Measurements from ENCODE around the gene UBQLN4.

Gene UBQLN4

DNA sequence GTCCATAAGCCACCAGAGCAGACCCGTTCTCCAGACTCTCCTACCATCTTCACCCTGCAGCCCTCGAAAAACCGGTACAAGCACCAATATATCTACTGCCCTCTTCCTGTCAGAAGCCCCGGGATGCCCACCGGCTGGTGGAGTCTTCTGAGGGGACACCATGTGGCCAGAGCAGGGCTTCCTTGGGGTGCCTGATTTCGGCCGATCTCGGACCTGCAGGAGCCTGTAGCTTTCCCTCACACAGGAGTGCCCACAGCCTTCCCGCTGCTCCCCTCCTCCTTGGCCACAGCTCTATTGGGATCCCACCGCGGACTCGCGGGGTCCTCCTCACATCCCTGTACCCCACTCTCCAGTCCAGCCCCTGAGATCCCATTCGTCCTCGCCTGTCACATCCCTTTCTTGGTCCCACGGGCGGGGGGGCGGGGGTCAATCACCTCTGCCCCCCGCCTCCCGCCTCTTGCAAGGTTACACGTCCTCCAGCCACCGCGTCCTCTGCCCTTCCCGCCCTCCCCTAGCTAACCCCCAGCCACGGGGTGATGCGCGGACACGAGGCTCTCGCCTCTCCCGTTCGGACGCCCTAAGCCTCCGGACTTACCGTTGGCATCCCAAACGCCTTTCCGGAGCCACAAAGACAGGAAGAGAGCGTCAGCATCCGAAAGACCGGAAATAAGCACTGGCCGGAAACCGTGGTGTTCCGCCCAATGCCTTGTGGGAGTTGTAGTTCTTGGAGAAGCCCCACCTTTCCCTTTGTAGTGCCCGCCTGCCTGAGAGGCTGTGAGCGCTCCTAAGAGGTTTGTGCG lies 33.1 kb downstream of the UBQLN4 start, which contains the start of gene SSR2:
Gene SSR2 (minus strand): TSS at position 659 of the 800 bp plus-strand sequence. CDS start 784 bp downstream, outside the sequence.
- no peak for FAIRE-seq
- peak; percentile 91 for DNase-seq (ENCODE audit: insufficient read length, low spot score)

DNA sequence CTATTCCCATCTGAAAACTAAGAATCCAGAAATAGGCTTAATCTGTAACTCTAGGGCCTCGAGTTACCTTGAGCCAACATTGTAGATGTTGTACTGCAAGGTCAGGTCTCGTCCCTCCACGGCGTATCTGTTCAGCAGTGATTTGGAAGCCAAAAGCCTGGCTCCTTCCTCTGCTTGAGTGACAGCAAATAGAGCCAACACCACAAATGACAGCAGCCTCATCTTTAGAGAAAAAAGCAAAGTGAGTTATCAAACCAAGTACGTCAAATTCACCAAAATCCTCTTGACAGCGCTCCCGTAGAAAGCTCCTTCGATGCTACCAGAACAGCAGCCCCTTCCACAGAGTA lies 33.7 kb downstream of the UBQLN4 start:
- no peak for DNase-seq (ENCODE audit: insufficient read length, low spot score)
- FAIRE-seq = no peak

DNA sequence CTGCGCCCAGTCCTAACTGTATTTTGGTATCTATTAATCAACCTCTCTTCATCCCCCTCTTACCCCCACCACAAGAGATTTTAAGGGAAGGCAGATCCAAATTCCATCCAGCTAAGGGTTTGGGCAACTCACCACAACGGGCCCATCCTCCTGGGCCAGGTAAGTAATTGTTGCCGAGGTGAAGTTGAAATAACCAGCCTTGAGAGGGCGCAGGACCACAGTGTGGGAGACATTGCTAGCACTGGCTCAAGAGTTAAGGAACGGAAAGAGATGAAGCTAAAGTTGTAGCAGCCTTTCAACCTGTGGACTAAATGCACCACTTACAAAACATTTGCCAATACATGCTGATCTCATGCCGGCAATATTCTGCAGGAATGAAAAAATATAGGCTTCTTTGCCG lies 38.8 kb downstream of the UBQLN4 start:
- no peak for FAIRE-seq

DNA sequence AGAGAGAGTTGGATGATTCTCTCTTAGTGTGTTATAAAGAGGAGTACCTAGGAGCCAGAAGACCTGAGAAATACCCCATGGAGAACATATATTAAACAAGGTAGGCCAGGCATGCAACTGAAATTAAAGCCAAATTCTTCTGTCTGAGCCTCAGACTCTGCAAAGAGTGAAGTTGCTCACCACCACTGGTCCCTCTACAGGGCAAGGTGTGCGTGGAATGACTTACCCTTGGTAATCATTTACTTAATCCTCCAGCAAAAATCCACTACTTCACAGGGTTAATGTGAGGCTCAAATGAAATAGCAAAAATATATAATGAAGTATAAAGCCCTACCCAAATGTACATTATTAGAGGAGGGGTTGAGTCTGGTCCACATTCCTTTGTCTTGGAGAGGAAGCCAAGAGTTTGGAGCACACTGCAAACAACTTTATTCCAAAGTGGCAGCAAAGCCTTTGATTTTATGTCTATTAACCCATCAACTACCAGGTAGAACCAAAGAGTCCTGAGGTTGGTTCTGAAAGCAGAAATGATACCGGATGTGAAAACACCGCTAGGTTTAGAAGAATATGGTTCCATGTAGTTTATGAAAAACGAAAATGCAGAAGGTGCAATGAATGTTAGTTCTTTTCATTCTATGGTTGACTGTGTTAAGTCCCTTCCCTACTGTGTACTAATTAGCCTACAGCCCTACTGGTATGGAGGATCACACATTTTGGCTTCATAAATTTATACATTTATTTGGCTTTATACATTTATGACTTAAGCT lies 41.4 kb downstream of the UBQLN4 start:
- no peak for DNase-seq (ENCODE audit: insufficient read length, low spot score)
- no peak for FAIRE-seq

More for the DNA sequence above, 38.8 kb downstream of the UBQLN4 start:
- no peak for DNase-seq (ENCODE audit: insufficient read length, low spot score)

DNA sequence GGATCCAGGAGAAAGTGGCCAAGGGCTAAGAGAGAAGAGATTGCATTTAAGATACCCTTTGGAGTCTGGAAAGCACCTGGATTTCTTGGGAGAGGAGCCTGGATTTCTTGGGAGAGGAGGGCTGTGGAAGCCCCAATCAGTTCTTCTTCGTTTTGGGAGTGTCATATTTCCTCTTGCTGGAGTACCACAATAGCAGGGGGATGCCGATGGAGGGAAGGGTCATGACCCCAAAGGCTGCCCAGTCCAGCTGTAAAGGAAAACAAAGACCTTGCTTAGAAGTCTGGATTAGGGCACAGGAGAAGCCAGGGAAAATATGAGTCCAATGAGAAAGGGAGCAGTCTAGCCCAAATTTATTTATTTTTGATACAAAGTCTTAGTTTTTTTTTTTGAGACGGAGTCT lies 44.2 kb downstream of the UBQLN4 start:
- FAIRE-seq = no peak
- no peak for DNase-seq (ENCODE audit: insufficient read length, low spot score)

DNA sequence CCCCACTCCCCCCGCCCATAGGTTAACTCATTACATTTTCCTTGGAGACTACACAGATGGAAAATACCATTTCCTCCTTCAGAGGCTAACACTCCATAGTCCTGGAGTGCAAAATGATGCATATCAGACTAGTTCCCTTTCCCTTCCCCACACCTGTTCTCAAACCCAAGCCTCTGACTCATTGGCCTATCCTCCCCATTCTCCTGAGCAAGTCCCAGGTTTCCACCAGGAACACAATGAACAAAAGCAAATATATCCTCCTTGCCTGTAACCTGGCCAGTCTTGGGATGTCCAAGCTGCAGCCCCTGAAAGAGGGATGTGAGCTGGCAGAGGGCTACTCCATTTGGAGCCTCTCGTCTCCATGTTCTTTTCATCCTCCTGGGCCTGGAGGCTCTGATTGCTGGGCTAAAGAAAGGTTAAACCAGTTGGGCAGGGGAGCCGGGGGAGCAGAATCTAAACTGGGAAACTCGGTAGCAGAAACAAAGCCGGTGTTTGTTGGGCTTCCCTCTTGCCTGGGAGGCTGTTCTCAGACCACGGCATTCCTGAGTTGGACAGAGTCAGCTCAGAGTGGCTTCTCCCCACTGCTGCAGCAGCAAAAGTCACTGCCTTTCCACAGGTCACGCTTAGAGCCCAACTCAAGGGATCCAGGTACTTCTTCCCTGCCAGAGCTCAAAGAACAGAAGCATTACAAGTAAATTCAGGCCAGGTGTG lies 46.8 kb downstream of the UBQLN4 start:
- DNase-seq (ENCODE audit: insufficient read length, low spot score) (no peak), FAIRE-seq (no peak)

DNA sequence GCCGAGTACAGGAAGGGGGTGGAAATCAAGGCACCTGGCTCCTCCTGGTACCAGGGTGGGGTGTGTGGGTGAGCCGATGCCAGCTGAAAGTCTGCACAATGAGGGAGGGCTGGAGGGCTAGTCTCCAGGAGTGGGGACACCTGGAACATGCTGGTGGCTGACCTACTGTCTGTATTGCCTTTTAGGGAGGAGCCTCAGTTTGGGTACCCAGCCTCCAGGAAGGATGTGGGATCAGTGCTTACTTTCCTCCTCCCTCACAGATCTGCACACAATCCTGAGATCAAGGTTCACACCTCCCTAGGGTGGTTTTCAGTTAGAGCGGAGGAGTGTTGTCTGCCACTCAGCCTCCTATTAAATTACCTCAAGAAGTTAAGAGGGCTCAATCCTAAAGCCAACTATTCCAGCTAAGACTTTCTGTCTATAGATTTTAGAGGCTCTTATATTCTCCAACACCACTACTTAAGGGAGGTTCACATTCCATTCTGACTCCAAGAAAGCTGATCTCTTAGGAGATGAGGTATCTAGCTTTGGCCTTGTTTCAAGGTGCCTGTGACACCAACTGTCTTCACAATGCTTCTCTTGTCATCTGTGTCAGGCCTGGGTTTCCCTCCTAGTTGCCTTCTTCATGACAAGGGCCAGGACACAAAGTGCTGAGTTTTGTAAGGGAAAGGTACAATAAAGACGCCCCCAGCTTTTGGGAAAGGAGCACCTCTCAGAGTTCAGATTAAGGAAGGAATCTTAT lies 48.6 kb downstream of the UBQLN4 start:
- no peak for FAIRE-seq
- no peak for DNase-seq (ENCODE audit: insufficient read length, low spot score)

DNA sequence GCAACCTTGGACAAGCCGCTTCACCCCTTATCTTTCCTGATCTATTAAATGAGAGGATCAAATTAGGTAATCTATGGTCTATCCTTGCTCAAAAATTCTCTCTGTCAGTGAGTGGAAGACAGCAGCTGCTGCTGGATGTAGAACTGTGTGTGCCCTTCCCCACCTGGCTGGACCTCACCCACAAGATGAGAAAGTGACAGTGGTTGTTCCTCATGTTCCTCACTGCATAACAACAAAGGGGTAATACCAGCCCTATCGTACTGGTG lies 49.7 kb downstream of the UBQLN4 start:
- FAIRE-seq = no peak
- no peak for DNase-seq (ENCODE audit: insufficient read length, low spot score)

DNA sequence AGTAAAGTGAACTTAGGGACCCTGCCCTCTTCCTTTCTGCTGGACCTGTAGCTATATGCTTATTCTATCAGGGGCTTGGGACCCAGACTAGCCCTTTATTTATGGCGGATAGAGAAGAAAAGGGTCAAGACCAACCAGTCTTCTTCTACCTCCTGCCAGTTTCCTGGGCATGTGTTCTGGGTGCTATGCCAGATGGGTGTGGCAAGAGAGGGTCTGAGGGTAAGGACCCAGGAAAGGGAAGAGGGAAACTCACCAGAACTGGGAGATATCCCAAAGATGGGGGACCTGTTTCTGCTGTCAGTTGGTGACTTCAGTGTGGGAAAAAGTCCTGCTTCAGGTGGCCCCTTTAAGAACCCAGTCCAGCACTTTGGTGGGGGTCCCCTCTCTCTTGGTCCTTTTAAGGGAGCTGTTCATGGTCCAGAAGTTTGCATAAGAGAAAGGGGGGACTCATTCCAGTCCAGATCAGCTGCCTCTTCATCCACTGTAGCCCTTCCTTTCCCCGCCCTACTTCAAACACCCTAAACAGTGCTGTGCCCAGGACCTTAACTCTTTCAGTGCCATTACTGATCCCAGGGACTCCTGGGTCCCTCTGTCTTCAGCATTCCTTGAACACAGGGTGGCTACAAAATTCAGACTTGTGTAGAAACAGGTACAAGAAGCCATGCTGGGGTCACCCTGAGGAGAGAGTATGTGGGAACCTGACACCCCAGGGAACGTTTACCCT lies 51.2 kb downstream of the UBQLN4 start:
- FAIRE-seq = no peak
- DNase-seq (ENCODE audit: insufficient read length, low spot score) = no peak

DNA sequence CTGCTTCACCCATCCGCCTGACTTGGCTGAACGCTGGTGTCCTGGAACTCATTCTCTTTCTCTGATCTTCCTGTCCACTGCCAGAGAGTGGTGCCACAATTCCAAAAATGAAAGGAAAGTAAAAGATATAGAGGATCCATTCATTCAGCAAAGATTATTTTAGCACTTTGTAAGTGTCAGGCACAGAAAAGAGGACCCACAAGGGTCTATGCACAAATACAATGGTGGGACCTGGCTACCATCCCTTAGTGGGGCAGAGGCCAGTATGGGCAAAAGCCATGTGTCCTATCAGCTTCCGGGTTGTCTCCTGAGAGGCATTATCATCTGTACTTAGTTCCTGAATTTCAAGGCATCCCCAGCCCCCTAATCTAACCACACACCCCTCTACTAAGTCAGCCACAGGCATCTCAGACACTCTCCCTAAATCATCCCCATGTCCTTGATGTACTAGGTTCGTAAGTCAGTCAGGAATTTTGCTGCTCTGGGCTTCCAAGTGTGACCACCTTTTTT lies 51.9 kb downstream of the UBQLN4 start:
- FAIRE-seq = no peak
- DNase-seq (ENCODE audit: insufficient read length, low spot score) = no peak

DNA sequence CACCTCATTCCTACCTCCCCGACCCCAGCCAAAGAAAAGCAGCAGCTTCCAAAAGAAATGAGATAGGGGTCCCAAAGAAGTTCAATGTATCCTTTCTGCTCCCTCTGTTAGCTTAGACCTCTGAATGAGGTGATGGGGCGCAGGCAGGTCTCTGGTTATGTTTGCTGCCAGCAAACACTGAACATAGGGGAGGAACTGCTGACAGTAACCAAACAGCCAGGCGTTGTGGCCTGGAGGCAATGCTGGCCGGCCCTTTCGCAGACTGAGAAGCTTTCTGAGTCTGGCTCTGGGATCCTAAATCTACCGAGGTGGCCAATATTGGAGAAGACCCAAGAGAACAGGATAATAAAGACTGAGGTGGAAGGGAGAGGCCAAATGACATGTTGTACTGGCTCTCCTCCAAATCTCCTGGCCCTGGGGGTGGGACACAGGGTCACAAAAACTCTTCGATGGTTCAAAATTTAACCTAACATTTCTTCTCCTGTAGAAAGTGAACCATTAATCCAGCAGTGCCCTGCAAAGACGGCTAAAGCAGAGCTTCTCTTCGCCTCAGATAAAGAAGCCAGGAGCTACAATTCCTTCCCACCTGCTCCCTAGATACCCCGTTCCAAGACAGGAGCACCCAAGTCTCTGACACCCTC lies 52.5 kb downstream of the UBQLN4 start:
- DNase-seq (ENCODE audit: insufficient read length, low spot score) = no peak
- FAIRE-seq = no peak

DNA sequence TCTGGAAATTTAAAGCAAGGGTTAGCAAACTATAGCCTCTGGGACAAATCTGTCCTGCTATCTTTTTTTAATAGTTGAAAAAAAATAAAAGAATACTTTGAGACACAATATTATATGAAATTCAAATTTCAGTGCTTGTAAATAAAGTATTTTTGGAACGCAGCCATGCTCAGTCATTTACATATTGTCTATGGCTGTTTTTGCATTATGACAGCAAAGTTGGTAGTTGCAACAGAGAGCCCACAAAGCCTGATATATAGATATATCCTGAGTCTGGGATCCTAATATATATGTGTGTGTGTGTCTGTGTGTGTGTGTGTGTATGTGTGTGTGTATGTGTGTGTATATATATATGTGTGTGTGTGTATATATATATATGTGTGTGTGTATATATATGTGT lies 53.6 kb downstream of the UBQLN4 start:
- DNase-seq (ENCODE audit: insufficient read length, low spot score) (no peak), FAIRE-seq (no peak)

DNA sequence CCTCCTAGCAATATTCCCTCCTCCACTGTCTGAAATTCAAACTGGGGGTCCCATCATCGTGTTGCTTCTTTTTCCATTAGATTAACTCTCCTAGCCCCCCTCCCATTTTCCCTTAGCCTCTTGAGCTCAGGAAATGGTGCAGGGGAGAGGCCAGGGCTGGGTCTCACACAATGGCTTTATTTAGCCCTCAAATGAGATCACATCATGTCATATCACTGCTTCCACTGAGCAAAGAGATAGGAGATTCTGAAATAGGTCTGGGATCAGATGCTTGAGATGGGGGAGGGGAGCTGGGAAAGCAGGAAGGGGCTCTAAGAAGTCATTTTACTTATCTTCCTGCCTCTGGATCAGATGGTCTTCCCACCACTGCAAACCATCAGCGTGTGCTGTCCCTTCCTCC lies 57.4 kb downstream of the UBQLN4 start:
- DNase-seq (ENCODE audit: insufficient read length, low spot score) = no peak
- FAIRE-seq = no peak

DNA sequence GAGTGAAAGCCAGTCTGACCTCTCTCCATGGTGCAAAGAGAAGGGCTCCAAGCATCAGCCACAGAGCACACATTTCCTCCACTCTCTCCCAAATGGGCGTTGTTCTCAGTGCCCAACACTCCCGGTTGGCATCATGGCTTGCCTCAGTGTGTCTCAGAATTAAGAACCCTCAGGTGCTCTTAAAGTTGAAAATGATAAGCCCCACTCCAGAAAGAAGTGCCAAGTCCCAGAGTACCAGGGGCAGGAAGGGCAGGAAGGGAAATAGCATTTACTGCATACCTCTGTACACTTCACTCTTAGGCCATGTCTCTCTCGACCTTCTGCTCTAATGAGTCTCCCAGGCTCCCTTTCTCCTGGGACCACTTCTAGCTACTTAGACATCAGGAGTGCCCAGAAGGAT lies 60.0 kb downstream of the UBQLN4 start:
- no peak for DNase-seq (ENCODE audit: insufficient read length, low spot score)
- no peak for FAIRE-seq

DNA sequence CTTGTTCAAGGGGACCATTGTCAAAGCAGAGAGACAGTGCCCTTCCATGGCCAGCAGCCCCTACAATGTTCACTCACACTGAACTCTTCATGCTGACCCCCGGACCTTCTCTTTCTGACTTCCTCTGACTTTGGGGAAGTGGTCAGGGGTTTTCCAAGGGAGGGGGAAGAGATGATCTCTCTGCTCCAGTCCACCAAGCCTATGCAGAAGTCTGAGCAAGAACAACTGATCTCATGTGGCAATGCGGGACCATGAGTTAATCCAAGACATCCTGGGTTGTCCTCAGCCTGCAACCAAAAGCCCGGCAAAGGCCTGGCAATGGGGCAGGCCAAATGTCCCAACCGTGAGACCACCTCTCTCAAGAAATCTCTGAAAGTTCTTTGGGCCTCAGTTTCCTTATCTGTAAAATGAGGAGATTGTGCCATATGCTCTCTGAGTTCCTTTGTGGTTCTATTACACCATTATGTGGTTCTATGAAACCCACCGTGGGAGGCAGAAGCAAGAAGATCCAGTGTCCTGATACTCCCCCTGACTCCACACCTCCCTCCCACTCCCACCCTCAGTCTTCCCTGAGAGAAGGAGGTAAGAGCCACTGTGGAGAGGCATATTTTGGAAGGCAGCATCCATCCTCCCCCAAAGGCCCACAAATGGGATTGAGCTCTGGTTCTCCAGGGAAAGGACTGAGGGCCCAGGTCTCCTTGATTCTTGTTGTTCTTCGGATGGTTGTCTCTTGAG lies 63.4 kb downstream of the UBQLN4 start:
- no peak for FAIRE-seq
- no peak for DNase-seq (ENCODE audit: insufficient read length, low spot score)

DNA sequence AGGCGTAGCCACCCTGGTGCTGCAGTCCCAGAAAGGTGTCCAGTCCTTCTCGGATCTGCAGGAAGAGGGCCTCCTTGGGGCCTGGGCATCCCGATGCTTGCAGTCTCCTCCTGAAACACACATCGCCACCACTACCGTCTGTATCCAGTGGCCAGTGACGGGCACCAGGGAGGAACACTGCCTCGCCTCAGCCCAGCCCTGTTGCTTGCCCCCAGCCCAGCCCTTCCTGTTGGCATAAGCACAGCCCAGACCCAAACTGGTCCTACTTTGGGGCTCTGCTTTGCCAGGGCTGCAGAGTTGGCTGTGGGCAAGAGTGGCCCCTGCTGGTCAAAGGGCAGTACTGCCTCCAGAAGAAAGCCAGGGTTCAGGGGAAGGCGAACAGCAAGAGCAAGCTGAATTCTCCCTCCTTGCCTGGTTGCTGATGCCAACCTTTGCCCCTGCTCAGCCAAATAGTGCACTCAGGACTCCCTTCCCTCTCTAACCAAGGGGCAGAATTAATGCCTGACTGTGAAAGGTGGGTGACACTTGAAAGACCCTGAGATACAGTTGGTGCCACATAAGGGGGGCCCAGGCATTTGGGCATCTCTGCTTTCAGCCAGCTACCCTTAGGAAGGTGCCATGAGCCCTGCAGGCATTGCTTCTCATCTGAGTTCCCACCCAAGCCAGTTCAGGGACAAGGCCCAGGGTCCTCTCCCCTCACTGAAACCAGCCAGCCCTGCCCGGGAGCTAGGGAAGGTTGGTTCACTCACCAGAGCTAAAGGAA lies 64.2 kb downstream of the UBQLN4 start:
- FAIRE-seq = peak; percentile 57
- DNase-seq (ENCODE audit: insufficient read length, low spot score) = peak; percentile 72
